T-helper 1 cell treated with Interleukin-12 subunit alpha and Interleukin-12 subunit beta and Interleukin-4 antibody, amounts not matched to agents 30 ng/mL and 1 ng/mL, for 36 hours (primary cell): ENCODE measurements around the gene USP48. TPM values are rescaled to one million over a fixed set of nuclear protein-coding genes. Genes with fewer than 3 reads are reported as not detected.
"Not testable (repeated sequence)": the region's sequence is repeated elsewhere in the genome, so short reads cannot be mapped to it uniquely, and the experiment has no call there.

Experiments used
- intact Hi-C: fragments of 100-400 bp; cut with micrococcal nuclease; formaldehyde crosslinking; loops from one replicate; pipeline ENCODE4 v1.15.1; 2024
- total RNA-seq: library from RNA; stranded (reverse); gene quantifications from 2 replicates; pipeline ENCODE4 v1.2.3, GENCODE V29; 2022

USP48 gene
- total RNA-seq, 1 donor from 2014 or later: 81.6 TPM

GRCh38 chr1:21702780-21703179 is 80.2 kb downstream of the USP48 start:
- intact Hi-C loops: loop anchor here (1.0 to 5.0 kb wide), 4 partner anchors 40 to 320 kb away; partner anchors contain the start of gene USP48

GRCh38 chr1:21701401-21701800 is 81.5 kb downstream of the USP48 start:
- intact Hi-C loops: loop anchor here (5.0 kb wide), 3 partner anchors 41 to 321 kb away; partner anchors contain the start of gene USP48

GRCh38 chr1:21700094-21700493 is 82.9 kb downstream of the USP48 start:
- intact Hi-C loops: loop anchor here (5.0 kb wide), 3 partner anchors 42 to 322 kb away; partner anchors contain the start of gene USP48

- intact Hi-C loops: no loop called here
Measured at GRCh38 chr1:21696931-21697330, 86.0 kb downstream of the USP48 start.

- intact Hi-C loops: no loop called here
Measured at GRCh38 chr1:21693732-21694131, 89.2 kb downstream of the USP48 start.

GRCh38 chr1:21691739-21692138 is 91.2 kb downstream of the USP48 start:
- intact Hi-C loops: no loop called here

- intact Hi-C loops: no loop called here
Measured at GRCh38 chr1:21689661-21690372, 93.1 kb downstream of the USP48 start.

GRCh38 chr1:21687081-21687529 is 95.8 kb downstream of the USP48 start:
- intact Hi-C loops: no loop called here

GRCh38 chr1:21685946-21686678 is 96.8 kb downstream of the USP48 start:
- intact Hi-C loops: no loop called here

- intact Hi-C loops: no loop called here
Measured at GRCh38 chr1:21681426-21681825, 101.5 kb downstream of the USP48 start.

GRCh38 chr1:21680918-21681317 is 102.0 kb downstream of the USP48 start:
- intact Hi-C loops: no loop called here

- intact Hi-C loops: no loop called here
Measured at GRCh38 chr1:21680381-21680780, 102.6 kb downstream of the USP48 start.

- intact Hi-C loops: no loop called here
Measured at GRCh38 chr1:21677168-21677567, 105.8 kb downstream of the USP48 start.

- intact Hi-C loops: no loop called here
Measured at GRCh38 chr1:21674957-21675356, 108.0 kb downstream of the USP48 start.

- intact Hi-C loops: not testable (repeated sequence)
Measured at GRCh38 chr1:21673853-21674252, 109.1 kb downstream of the USP48 start.

- intact Hi-C loops: no loop called here
Measured at GRCh38 chr1:21673277-21673780, 109.6 kb downstream of the USP48 start.

GRCh38 chr1:21672478-21673276 is 110.3 kb downstream of the USP48 start:
- intact Hi-C loops: no loop called here

GRCh38 chr1:21671915-21672314 is 111.0 kb downstream of the USP48 start:
- intact Hi-C loops: no loop called here

- intact Hi-C loops: no loop called here
Measured at GRCh38 chr1:21670956-21671902, 111.7 kb downstream of the USP48 start.
